ENCODE measurements around the gene SH2D6. TPM values are rescaled to one million over a fixed set of nuclear protein-coding genes. Genes with fewer than 3 reads are reported as not detected.
A peak's percentile ranks its signal among the peaks of the same experiment; 100 is the strongest.
"Not testable (repeated sequence)": the region's sequence is repeated elsewhere in the genome, so short reads cannot be mapped to it uniquely, and the experiment has no call there.

SH2D6 gene
- total RNA-seq, 1 donor from 2014 or later: 0.07 TPM

DNA sequence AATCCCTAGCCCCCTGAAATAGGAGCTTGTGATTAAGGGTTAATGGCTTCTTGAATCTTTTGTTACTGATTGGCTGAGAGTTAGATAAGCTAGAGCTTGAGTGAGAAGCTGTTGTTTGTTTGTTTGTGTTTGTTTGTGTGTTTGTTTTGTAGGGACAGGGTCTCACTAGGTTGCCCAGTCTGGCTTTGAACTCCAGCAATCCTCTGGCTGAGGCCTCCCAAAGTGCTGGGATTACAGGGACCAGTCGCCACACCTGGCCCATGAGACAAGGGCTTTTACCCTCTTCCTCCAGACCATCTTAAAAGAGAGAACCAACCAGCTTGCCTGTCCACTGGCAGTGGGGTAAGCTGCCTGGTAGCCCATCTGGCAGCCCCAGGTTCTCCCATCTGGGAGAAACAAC, 58.1 kb downstream of the SH2D6 start:
- H3K27me3 ChIP-seq: no peaks in the 10 kb centered on the region
- H3K4me1 Mint-ChIP-seq: peaks cover 7% of the 10 kb centered on the region
- no peaks in the 10 kb centered on the region for H3K36me3 ChIP-seq
- TF ChIP-seq EZH2 (IDR thresholded peaks at IDR 0.05) (no peak), CTCF (IDR thresholded peaks at IDR 0.05) (no peak), EZH2phosphoT487 (IDR thresholded peaks at IDR 0.05) (no peak)
- no peak overlapping the region for H3K9ac ChIP-seq
- no peaks in the 10 kb centered on the region for H3K27me3 Mint-ChIP-seq (ENCODE audit: insufficient read depth, low read depth)
- no peaks in the 10 kb centered on the region for H3K9me3 Mint-ChIP-seq
- H3K4me3 ChIP-seq: no peak overlapping the region
- no peaks in the 10 kb centered on the region for H3K36me3 Mint-ChIP-seq
- no peaks in the 10 kb centered on the region for H3K79me2 ChIP-seq (ENCODE audit: low read depth)
- DNase-seq (ENCODE audit: low spot score): no peak
- H3K4me2 ChIP-seq: no peak overlapping the region
- peak overlapping the region; percentile 92 for H2AFZ ChIP-seq (replicated peaks)
- H3K9me3 ChIP-seq (ENCODE audit: low read depth): no peaks in the 10 kb centered on the region
- no peaks in the 10 kb centered on the region for H3F3A ChIP-seq (ENCODE audit: low read depth)
- H3K4me1 ChIP-seq: peaks cover 14% of the 10 kb centered on the region
- no peak overlapping the region for H3K27ac Mint-ChIP-seq
- H4K20me1 ChIP-seq (ENCODE audit: low read depth): no peaks in the 10 kb centered on the region
- H3K27ac ChIP-seq: no peak overlapping the region
- no peak overlapping the region for H3K4me3 Mint-ChIP-seq

- no peak for DNase-seq (ENCODE audit: low spot score)
- Mint-ChIP-seq H3K4me1 (peaks cover 7% of the 10 kb centered on the region), H3K36me3 (no peaks in the 10 kb centered on the region), H3K27ac (no peak overlapping the region), H3K9me3 (no peaks in the 10 kb centered on the region), H3K27me3 (ENCODE audit: insufficient read depth, low read depth) (no peaks in the 10 kb centered on the region), H3K4me3 (no peak overlapping the region)
- H4K20me1 ChIP-seq (ENCODE audit: low read depth): no peaks in the 10 kb centered on the region
- no peak overlapping the region for H3K27ac ChIP-seq
- H3K4me2 ChIP-seq: no peak overlapping the region
- H3K9ac ChIP-seq: no peak overlapping the region
- peaks cover 10% of the 10 kb centered on the region for H3K4me1 ChIP-seq
- H2AFZ ChIP-seq (replicated peaks): no peak overlapping the region
- no peaks in the 10 kb centered on the region for H3K79me2 ChIP-seq (ENCODE audit: low read depth)
- no peaks in the 10 kb centered on the region for H3K27me3 ChIP-seq
- TF ChIP-seq EZH2phosphoT487 (IDR thresholded peaks at IDR 0.05): no peak
- H3K36me3 ChIP-seq: no peaks in the 10 kb centered on the region
- H3F3A ChIP-seq (ENCODE audit: low read depth): no peaks in the 10 kb centered on the region
- H3K9me3 ChIP-seq (ENCODE audit: low read depth): no peaks in the 10 kb centered on the region
- H3K4me3 ChIP-seq: no peak overlapping the region
Observed at GRCh38 chr2:85477884-85478283, 59.4 kb downstream of the SH2D6 start.

GRCh38 chr2:85481818-85482777, 63.6 kb downstream of the SH2D6 start:
- no peak overlapping the region for H2AFZ ChIP-seq (replicated peaks)
- no peak overlapping the region for H3K4me3 ChIP-seq
- H3K9me3 ChIP-seq (ENCODE audit: low read depth): no peaks in the 10 kb centered on the region
- Mint-ChIP-seq H3K4me3 (no peak overlapping the region), H3K9me3 (peaks cover 8% of the 10 kb centered on the region), H3K4me1 (no peaks in the 10 kb centered on the region), H3K36me3 (no peaks in the 10 kb centered on the region), H3K27me3 (ENCODE audit: insufficient read depth, low read depth) (peaks cover 4% of the 10 kb centered on the region), H3K27ac (no peak overlapping the region)
- H3F3A ChIP-seq (ENCODE audit: low read depth): no peaks in the 10 kb centered on the region
- no peak for TF ChIP-seq EZH2 (IDR thresholded peaks at IDR 0.05)
- TF ChIP-seq EZH2phosphoT487 (IDR thresholded peaks at IDR 0.05): no peak
- TF ChIP-seq CTCF (IDR thresholded peaks at IDR 0.05): no peak
- H4K20me1 ChIP-seq (ENCODE audit: low read depth): no peaks in the 10 kb centered on the region
- H3K4me1 ChIP-seq: no peaks in the 10 kb centered on the region
- no peaks in the 10 kb centered on the region for H3K27me3 ChIP-seq
- no peaks in the 10 kb centered on the region for H3K36me3 ChIP-seq
- H3K27ac ChIP-seq: no peak overlapping the region
- no peak for DNase-seq (ENCODE audit: low spot score)
- H3K79me2 ChIP-seq (ENCODE audit: low read depth): no peaks in the 10 kb centered on the region
- no peak overlapping the region for H3K4me2 ChIP-seq
- no peak overlapping the region for H3K9ac ChIP-seq

DNA sequence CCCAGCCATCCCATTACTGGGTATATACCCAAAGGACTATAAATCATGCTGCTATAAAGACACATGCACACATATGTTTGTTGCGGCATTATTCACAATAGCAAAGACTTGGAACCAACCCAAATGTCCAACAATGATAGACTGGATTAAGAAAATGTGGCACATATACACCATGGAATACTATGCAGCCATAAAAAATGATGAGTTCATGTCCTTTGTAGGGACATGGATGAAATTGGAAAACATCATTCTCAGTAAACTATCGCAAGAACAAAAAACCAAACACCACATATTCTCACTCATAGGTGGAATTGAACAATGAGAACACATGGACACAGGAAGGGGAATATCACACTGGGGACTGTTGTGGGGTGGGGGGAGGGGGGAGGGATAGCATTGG, 66.1 kb downstream of the SH2D6 start:
- not testable (repeated sequence) for H3K4me2 ChIP-seq; H3K9me3 ChIP-seq (ENCODE audit: low read depth); H3K9ac ChIP-seq; H3K4me3 Mint-ChIP-seq; H3K79me2 ChIP-seq (ENCODE audit: low read depth); H3K36me3 Mint-ChIP-seq; H3K4me1 Mint-ChIP-seq; H3K4me3 ChIP-seq; H4K20me1 ChIP-seq (ENCODE audit: low read depth); H3K27ac ChIP-seq; H2AFZ ChIP-seq (replicated peaks); H3F3A ChIP-seq (ENCODE audit: low read depth); H3K4me1 ChIP-seq; H3K27me3 Mint-ChIP-seq (ENCODE audit: insufficient read depth, low read depth); H3K27me3 ChIP-seq; H3K9me3 Mint-ChIP-seq; H3K27ac Mint-ChIP-seq; DNase-seq (ENCODE audit: low spot score); H3K36me3 ChIP-seq

All from neural progenitor cell (in vitro differentiated cells).